Measurements from ENCODE around the gene CACFD1. TPM values are rescaled to one million over a fixed set of nuclear protein-coding genes. Genes with fewer than 3 reads are reported as not detected.

Gene CACFD1
- total RNA-seq, 3 donors from 2014 or later = 0.73 to 1.1 (median 0.86) TPM

- DNase-seq (no peak), ATAC-seq (no peak)
- no peak overlapping the region for H3K4me3 Mint-ChIP-seq
- H3K27me3 Mint-ChIP-seq (ENCODE audit: low read depth) = peaks cover 9% of the 10 kb centered on the region
- no peaks in the 10 kb centered on the region for H3K36me3 Mint-ChIP-seq (ENCODE audit: insufficient read depth)
- no peaks in the 10 kb centered on the region for H3K9me3 Mint-ChIP-seq
- H3K4me1 Mint-ChIP-seq (ENCODE audit: low read depth) = peaks cover 5% of the 10 kb centered on the region
Measured at GRCh38 chr9:133490865-133491655, 31.3 kb downstream of the CACFD1 start.

- Mint-ChIP-seq H3K4me1 (ENCODE audit: low read depth) (no peaks in the 10 kb centered on the region), H3K4me3 (no peak overlapping the region), H3K9me3 (no peaks in the 10 kb centered on the region), H3K36me3 (ENCODE audit: insufficient read depth) (no peaks in the 10 kb centered on the region), H3K27me3 (ENCODE audit: low read depth) (peaks cover 9% of the 10 kb centered on the region)
- ATAC-seq (no peak), DNase-seq (no peak)
Measured at GRCh38 chr9:133491656-133491925, 31.8 kb downstream of the CACFD1 start.

- H3K27me3 Mint-ChIP-seq (ENCODE audit: low read depth) = peaks cover 9% of the 10 kb centered on the region
Measured at GRCh38 chr9:133492061-133493021, 32.6 kb downstream of the CACFD1 start.

GRCh38 chr9:133493428-133493827, 33.6 kb downstream of the CACFD1 start:
- Mint-ChIP-seq H3K4me1 (ENCODE audit: low read depth) (no peaks in the 10 kb centered on the region), H3K9me3 (no peaks in the 10 kb centered on the region), H3K36me3 (ENCODE audit: insufficient read depth) (no peaks in the 10 kb centered on the region), H3K27me3 (ENCODE audit: low read depth) (peaks cover 12% of the 10 kb centered on the region), H3K4me3 (no peak overlapping the region)
- no peak for DNase-seq
- ATAC-seq = no peak

More at GRCh38 chr9:133492061-133493021, 32.6 kb downstream of the CACFD1 start:
- ATAC-seq = no peak
- H3K4me1 Mint-ChIP-seq (ENCODE audit: low read depth) = no peaks in the 10 kb centered on the region
- no peaks in the 10 kb centered on the region for H3K9me3 Mint-ChIP-seq
- H3K36me3 Mint-ChIP-seq (ENCODE audit: insufficient read depth) = no peaks in the 10 kb centered on the region
- no peak for DNase-seq
- H3K4me3 Mint-ChIP-seq = no peak overlapping the region

- DNase-seq = no peak
- Mint-ChIP-seq H3K4me3 (no peak overlapping the region), H3K4me1 (ENCODE audit: low read depth) (no peaks in the 10 kb centered on the region), H3K9me3 (no peaks in the 10 kb centered on the region), H3K27me3 (ENCODE audit: low read depth) (peaks cover 15% of the 10 kb centered on the region), H3K36me3 (ENCODE audit: insufficient read depth) (no peaks in the 10 kb centered on the region)
- ATAC-seq = no peak
Measured at GRCh38 chr9:133493845-133494540, 34.2 kb downstream of the CACFD1 start.

- Mint-ChIP-seq H3K4me1 (ENCODE audit: low read depth) (no peaks in the 10 kb centered on the region), H3K4me3 (no peak overlapping the region), H3K9me3 (no peaks in the 10 kb centered on the region), H3K36me3 (ENCODE audit: insufficient read depth) (no peaks in the 10 kb centered on the region), H3K27me3 (ENCODE audit: low read depth) (peaks cover 9% of the 10 kb centered on the region)
- DNase-seq = no peak
- no peak for ATAC-seq
Measured at GRCh38 chr9:133494636-133495326, 35.0 kb downstream of the CACFD1 start.

- no peaks in the 10 kb centered on the region for H3K36me3 Mint-ChIP-seq (ENCODE audit: insufficient read depth)
- DNase-seq = no peak
- no peak overlapping the region for H3K4me3 Mint-ChIP-seq
- no peak for ATAC-seq
- H3K4me1 Mint-ChIP-seq (ENCODE audit: low read depth) = no peaks in the 10 kb centered on the region
- peaks cover 6% of the 10 kb centered on the region for H3K27me3 Mint-ChIP-seq (ENCODE audit: low read depth)
- H3K9me3 Mint-ChIP-seq = no peaks in the 10 kb centered on the region
Measured at GRCh38 chr9:133495327-133496293, 35.8 kb downstream of the CACFD1 start.

- Mint-ChIP-seq H3K27me3 (ENCODE audit: low read depth) (peaks cover 6% of the 10 kb centered on the region), H3K36me3 (ENCODE audit: insufficient read depth) (no peaks in the 10 kb centered on the region), H3K4me1 (ENCODE audit: low read depth) (no peaks in the 10 kb centered on the region), H3K9me3 (peaks cover 11% of the 10 kb centered on the region), H3K4me3 (no peak overlapping the region)
- no peak for ATAC-seq
- no peak for DNase-seq
Measured at GRCh38 chr9:133496861-133497842, 37.4 kb downstream of the CACFD1 start.

- H3K4me1 Mint-ChIP-seq (ENCODE audit: low read depth) = no peaks in the 10 kb centered on the region
- no peak for DNase-seq
- no peak for ATAC-seq
- no peak overlapping the region for H3K4me3 Mint-ChIP-seq
- peaks cover 16% of the 10 kb centered on the region for H3K9me3 Mint-ChIP-seq
- H3K36me3 Mint-ChIP-seq (ENCODE audit: insufficient read depth) = no peaks in the 10 kb centered on the region
- H3K27me3 Mint-ChIP-seq (ENCODE audit: low read depth) = peaks cover 16% of the 10 kb centered on the region
Measured at GRCh38 chr9:133499132-133499891, 39.5 kb downstream of the CACFD1 start.

- no peaks in the 10 kb centered on the region for H3K36me3 Mint-ChIP-seq (ENCODE audit: insufficient read depth)
- DNase-seq (no peak), ATAC-seq (no peak)
- peaks cover 16% of the 10 kb centered on the region for H3K9me3 Mint-ChIP-seq
- H3K27me3 Mint-ChIP-seq (ENCODE audit: low read depth) = peaks cover 16% of the 10 kb centered on the region
- H3K4me3 Mint-ChIP-seq = no peak overlapping the region
- H3K4me1 Mint-ChIP-seq (ENCODE audit: low read depth) = no peaks in the 10 kb centered on the region
Measured at GRCh38 chr9:133499892-133500270, 40.1 kb downstream of the CACFD1 start.

- no peaks in the 10 kb centered on the region for H3K36me3 Mint-ChIP-seq (ENCODE audit: insufficient read depth)
Measured at GRCh38 chr9:133502112-133502511, 42.3 kb downstream of the CACFD1 start.

More at GRCh38 chr9:133502112-133502511, 42.3 kb downstream of the CACFD1 start:
- no peak overlapping the region for H3K4me3 Mint-ChIP-seq
- peaks cover 16% of the 10 kb centered on the region for H3K27me3 Mint-ChIP-seq (ENCODE audit: low read depth)
- DNase-seq (no peak), ATAC-seq (no peak)
- H3K4me1 Mint-ChIP-seq (ENCODE audit: low read depth) = no peaks in the 10 kb centered on the region
- H3K9me3 Mint-ChIP-seq = peaks cover 16% of the 10 kb centered on the region

Measured in activated T-cell treated with anti-CD3 and anti-CD28 coated beads, Interleukin-2, amount 50 U/mL, for 4 hours (primary cell).